MM.1S (cell line): ENCODE results near the gene RPUSD4.

Experiments used
- DNase-seq: peaks from one replicate; pipeline ENCODE4 v3.0.0-alpha.2; 2015
- H2AFZ ChIP-seq: fragments of 300-600 bp; sonication (generic); 2 replicates; pipeline ENCODE4 v1.6.0; 2016; ENCODE audit warnings: antibody characterized with exemption, low read length
- H3F3A ChIP-seq: fragments of 300-600 bp; sonication (generic); 2 replicates; pipeline ENCODE4 v1.6.1; 2016; ENCODE audit warnings: mild to moderate bottlenecking, antibody characterized with exemption, low read length, moderate library complexity, mixed read lengths; ENCODE audit not compliant: insufficient read depth
- H3K27ac ChIP-seq: fragments of 300-600 bp; sonication (generic); 2 replicates; pipeline ENCODE4 v1.5.1; 2016; ENCODE audit warnings: mild to moderate bottlenecking, low read length
- H3K27me3 ChIP-seq: fragments of 300-600 bp; sonication (generic); replicated peaks from 2 replicates; pipeline ENCODE4 v1.6.0; 2016; ENCODE audit warnings: low read length; ENCODE audit not compliant: insufficient read depth
- H3K36me3 ChIP-seq: fragments of 300-600 bp; sonication (generic); replicated peaks from 2 replicates; pipeline ENCODE4 v1.6.1; 2016; ENCODE audit warnings: mild to moderate bottlenecking, low read length, mixed read lengths; ENCODE audit not compliant: insufficient read depth
- H3K4me1 ChIP-seq: fragments of 300-600 bp; sonication (generic); 2 replicates; pipeline ENCODE4 v1.6.1; 2016; ENCODE audit warnings: low read length, mixed read lengths
- H3K4me2 ChIP-seq: fragments of 300-600 bp; sonication (generic); 2 replicates; pipeline ENCODE4 v1.6.0; 2016; ENCODE audit warnings: low read depth, low read length
- H3K4me3 ChIP-seq: fragments of 300-600 bp; sonication (generic); 2 replicates; pipeline ENCODE4 v1.5.1; 2016; ENCODE audit warnings: low read length, mixed read lengths
- H3K79me2 ChIP-seq: fragments of 300-600 bp; sonication (generic); 2 replicates; pipeline ENCODE4 v1.6.1; 2016; ENCODE audit warnings: mixed run types, low read length, mixed read lengths
- H3K9ac ChIP-seq: fragments of 300-600 bp; sonication (generic); 2 replicates; pipeline ENCODE4 v1.6.1; 2016; ENCODE audit warnings: low read length, mixed read lengths
- H3K9me2 ChIP-seq: fragments of 300-600 bp; sonication (generic); replicated peaks from 2 replicates; pipeline ENCODE4 v1.6.1; 2016; ENCODE audit warnings: mild to moderate bottlenecking, low read length, mixed read lengths; ENCODE audit not compliant: insufficient read depth
- H3K9me3 ChIP-seq: fragments of 300-600 bp; sonication (generic); replicated peaks from 2 replicates; pipeline ENCODE4 v1.6.1; 2016; ENCODE audit warnings: mild to moderate bottlenecking, low read length, mixed read lengths; ENCODE audit not compliant: insufficient read depth
- H4K20me1 ChIP-seq: fragments of 300-600 bp; sonication (generic); 2 replicates; pipeline ENCODE4 v1.6.1; 2016; ENCODE audit warnings: mild to moderate bottlenecking, low read length, moderate library complexity, mixed read lengths; ENCODE audit not compliant: insufficient read depth
- CTCF ChIP-seq: fragments of 300-600 bp; sonication (generic); IDR thresholded peaks from 2 replicates; pipeline ENCODE4 v1.5.1; 2016; ENCODE audit warnings: antibody characterized with exemption, low read length, mixed read lengths
- EZH2 ChIP-seq: fragments of 300-600 bp; sonication (generic); optimal IDR thresholded peaks from 2 replicates; pipeline ENCODE3; 2017; ENCODE audit warnings: low read depth, mild to moderate bottlenecking, antibody characterized with exemption, low read length, mixed read lengths
- EZH2phosphoT487 ChIP-seq: fragments of 300-600 bp; sonication (generic); IDR thresholded peaks from 2 replicates; pipeline ENCODE4 v1.6.1; 2018; ENCODE audit warnings: antibody characterized with exemption, low read length

The RPUSD4 gene

GRCh38 chr11:126211236-126212088, at the start of gene RPUSD4, which contains the start of gene FAM118B:
Gene RPUSD4 (minus strand): TSS chr11:126211650. CDS start chr11:126211638, 12 bp downstream.
Gene FAM118B (plus strand): TSS chr11:126211782. CDS start chr11:126235002, 23,220 bp downstream.
- peak within 1 kb of the TSS; percentile 94 for H3K4me2 ChIP-seq
- DNase-seq, result peak; percentile 95
- TF ChIP-seq CTCF (no peak), EZH2phosphoT487 (no peak), EZH2 (no peak)
- H3K36me3 ChIP-seq, result peaks cover 8% of the 10 kb centered on the region; the same call in 1 of the 2 replicates
- peak within 1 kb of the TSS; percentile 88 for H3K9ac ChIP-seq
- peak within 1 kb of the TSS; percentile 99 for H3K4me3 ChIP-seq
- H3K4me1 ChIP-seq, result peaks cover 11% of the 10 kb centered on the region
- no peaks in the 10 kb centered on the region for H4K20me1 ChIP-seq
- H3K79me2 ChIP-seq, result peaks cover 79% of the 10 kb centered on the region
- H3K27ac ChIP-seq, result peak within 1 kb of the TSS; percentile 49; the same call in 1 of the 2 replicates
- H3F3A ChIP-seq, result no peaks in the 10 kb centered on the region
- no peaks in the 10 kb centered on the region for H3K9me2 ChIP-seq
- H3K9me3 ChIP-seq, result no peaks in the 10 kb centered on the region
- peak within 1 kb of the TSS; percentile 95 for H2AFZ ChIP-seq
- no peaks in the 10 kb centered on the region for H3K27me3 ChIP-seq

- Histone ChIP-seq H3K9me2 (no peaks in the 10 kb centered on the region), H3K79me2 (no peaks in the 10 kb centered on the region), H3K4me3 (no peak overlapping the region), H3K4me1 (no peaks in the 10 kb centered on the region), H3K9me3 (no peaks in the 10 kb centered on the region), H3K27me3 (no peaks in the 10 kb centered on the region), H2AFZ (no peak overlapping the region), H3F3A (no peaks in the 10 kb centered on the region), H3K27ac (no peak overlapping the region), H3K4me2 (no peak overlapping the region), H4K20me1 (no peaks in the 10 kb centered on the region), H3K9ac (no peak overlapping the region), H3K36me3 (peaks cover 5% of the 10 kb centered on the region; the same call in 1 of the 2 replicates)
- TF ChIP-seq EZH2phosphoT487 (no peak), CTCF (no peak), EZH2 (no peak)
- DNase-seq, result no peak
Measured at GRCh38 chr11:126257764-126258163, 46.3 kb upstream of the RPUSD4 start.

GRCh38 chr11:126257144-126257543, 45.7 kb upstream of the RPUSD4 start:
- Histone ChIP-seq H3K36me3 (0 out of 2 replicates have a peak, but pooled peaks cover under 1% of the 10 kb centered on the region), H3K4me1 (no peaks in the 10 kb centered on the region), H4K20me1 (no peaks in the 10 kb centered on the region), H3K9me2 (no peaks in the 10 kb centered on the region), H3K4me3 (no peak overlapping the region), H3K4me2 (no peak overlapping the region), H3K9ac (no peak overlapping the region), H3K27me3 (no peaks in the 10 kb centered on the region), H3K9me3 (no peaks in the 10 kb centered on the region), H3K79me2 (no peaks in the 10 kb centered on the region), H3K27ac (no peak overlapping the region), H3F3A (no peaks in the 10 kb centered on the region), H2AFZ (no peak overlapping the region)
- TF ChIP-seq CTCF (no peak), EZH2phosphoT487 (no peak), EZH2 (no peak)
- DNase-seq, result no peak
